ENCODE data around the gene DESI2.
A peak's percentile ranks its signal among the peaks of the same experiment; 100 is the strongest.
"Not testable (repeated sequence)": the region's sequence is repeated elsewhere in the genome, so short reads cannot be mapped to it uniquely, and the experiment has no call there.

Gene DESI2

DNA sequence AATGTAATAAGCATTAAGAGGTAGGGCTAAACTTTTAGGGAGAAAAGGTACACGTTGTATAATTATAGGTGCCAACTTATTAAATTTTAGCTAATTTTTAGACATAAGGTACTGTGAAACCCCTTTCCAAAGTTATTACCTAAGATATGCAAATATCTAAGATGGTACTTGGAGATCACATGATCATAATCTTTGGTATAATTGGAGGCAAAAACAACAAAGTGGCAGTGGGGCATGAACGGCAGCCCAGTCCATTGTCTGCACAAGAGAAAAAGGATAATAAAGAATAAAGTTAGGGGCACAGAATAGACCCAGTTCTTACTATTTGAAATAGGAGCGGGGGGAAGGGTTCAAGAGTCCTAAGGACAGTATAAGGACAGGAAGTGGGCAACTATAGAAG is 51.2 kb downstream of the DESI2 start:
- no peak for DNase-seq (ENCODE audit: low read depth in 3 of 3)

DNA sequence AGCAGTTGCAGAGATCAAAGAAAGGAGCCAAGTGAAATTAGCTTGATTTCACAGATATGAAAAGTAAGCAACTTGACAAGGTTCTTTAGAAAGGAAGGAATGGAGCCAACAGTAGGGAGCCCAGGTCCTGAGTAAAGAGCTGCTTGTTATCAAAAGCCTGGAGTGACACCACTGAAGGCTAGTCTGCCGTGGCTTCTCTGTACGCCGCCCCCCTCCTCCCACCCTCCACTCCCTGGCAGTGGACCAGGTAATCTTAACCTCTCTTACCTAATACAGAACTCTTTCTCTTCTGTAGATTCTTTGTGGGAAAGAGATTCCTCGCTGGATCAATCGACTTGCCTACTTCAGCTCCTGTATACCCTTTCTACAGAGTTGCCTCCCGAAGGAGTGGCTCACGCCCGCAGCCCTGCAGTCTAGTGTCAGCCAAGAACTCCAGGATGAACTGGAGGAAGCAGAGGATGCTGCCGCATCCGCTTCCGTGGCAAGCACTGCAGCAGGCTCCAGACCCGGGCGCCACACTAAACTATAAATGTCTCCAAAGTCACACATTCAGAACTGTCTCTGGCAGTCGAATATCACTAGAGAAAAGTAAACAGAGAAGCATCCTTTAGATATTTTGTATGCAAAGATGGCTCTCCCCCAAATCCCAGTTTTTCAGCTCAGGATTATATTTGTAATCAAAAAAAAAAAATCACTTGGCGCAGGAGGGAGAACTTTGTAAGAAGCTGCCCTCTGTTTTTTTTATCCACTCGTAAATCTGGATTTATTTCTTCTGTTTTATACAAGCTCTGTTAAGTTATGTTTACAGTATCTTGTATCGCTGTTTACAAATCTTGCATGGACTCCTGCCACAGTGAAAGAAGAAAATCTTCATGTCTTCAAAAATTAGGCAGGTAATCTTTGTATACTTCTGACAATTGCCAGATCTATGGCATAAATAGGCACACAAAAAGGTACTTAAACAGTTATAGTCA is 52.6 kb downstream of the DESI2 start:
- DNase-seq (ENCODE audit: low read depth in 3 of 3) = no peak

DNA sequence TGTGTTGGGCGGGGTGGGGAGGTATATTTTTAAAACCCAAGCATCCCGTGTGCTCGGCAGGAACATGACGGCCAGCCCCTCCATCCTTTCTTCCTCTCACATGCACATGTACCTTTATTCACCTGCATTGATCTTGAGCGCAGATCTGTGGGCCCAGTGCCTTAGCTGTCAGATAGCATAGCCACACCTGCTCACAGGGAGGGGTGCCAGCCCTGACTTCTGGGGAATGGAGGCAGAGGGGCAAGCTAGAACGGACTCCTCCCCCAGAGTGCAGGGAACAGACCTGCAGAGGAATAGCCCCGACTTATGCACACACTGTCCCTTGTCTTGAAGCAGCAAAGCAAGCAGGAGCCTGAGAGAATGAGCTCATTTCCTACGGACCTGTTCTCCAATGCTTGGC is 56.1 kb downstream of the DESI2 start:
- DNase-seq (ENCODE audit: low read depth in 3 of 3) = no peak

DNA sequence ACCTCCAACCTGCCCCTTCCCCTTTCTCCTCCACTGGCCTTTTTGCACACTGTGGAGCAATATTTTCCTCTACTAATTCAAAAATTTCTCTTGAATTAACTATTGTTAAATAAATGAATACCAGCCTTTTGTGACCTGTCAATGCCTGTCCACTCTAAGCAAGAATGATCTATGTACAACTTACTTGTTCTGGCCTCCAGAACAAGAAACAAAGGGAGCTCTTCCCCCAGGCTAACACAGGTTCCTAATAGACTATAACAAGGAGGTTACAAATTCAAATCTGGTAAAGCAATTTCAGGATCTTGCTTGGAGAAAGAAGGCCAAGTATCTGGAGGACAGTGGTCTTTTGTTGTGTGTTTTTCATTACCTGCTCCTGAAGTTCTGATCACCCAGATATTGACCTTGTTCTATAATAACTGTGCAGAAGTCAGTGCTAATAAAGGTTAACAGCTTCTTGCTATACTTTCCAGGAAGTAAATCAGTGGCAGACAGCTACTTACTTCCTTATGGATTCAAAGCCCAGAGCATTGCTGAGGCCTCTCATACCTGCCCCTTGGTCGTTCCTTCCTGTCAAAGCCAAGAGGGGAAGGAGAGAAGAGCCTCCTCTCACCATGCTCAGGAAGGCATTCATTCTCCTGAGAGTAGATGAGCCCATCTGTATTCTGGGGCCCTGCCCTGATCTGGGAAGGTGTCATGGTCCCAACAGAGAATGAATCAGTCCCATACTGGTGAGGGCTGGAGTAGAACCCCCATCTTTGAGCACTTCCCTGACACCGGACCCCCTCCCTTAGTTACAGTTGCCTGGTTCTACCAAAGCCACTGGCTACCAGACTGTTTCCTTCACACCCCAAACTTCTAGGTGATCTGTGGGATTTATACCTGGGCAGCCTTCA is 56.8 kb downstream of the DESI2 start:
- no peak for DNase-seq (ENCODE audit: low read depth in 3 of 3)

DNA sequence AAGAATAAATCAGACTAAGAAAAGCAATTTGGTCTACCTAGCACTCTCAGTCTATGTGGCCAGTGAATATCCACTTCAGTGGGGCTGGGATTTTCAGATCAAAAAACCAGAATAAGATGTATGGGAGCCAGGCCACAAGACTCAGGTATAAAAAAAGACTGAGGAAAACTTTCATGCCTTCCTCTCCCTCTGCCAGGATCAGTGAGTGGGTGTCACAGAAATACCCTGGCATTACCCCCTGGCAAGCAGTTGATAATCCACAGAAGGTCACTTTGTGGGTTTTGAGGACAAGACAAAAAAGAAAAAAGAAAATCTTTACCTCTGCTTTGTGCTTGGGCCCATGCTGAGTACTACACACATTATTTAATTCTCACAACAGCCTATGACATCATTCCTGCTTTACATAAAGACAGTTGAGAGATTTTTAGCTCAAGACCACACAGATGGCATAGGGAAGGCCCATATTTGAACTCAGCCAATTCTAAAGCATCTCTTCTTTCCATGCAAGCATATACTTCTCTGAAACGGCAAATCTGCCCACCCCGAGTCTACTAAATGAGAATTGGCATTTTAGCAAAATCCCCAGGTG is 57.6 kb downstream of the DESI2 start:
- no peak for DNase-seq (ENCODE audit: low read depth in 3 of 3)

DNA sequence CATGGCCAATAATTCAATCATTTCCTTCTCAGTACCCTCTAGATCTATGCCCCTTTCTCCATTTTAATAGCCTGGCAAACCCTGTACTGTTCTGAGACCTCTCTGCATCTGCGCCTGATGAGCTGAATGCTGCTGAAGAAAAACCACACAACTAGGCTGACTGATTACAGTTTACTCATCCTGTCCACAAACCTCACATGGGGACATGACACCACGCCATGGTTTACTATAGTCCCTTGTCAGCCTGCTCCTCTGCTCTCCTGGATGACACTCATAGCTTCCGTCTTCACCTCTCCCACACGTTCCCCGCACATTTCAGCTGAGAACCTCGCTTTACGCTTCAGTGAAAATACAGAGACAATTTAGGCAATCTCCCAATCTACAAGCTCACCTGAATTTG is 59.7 kb downstream of the DESI2 start:
- DNase-seq (ENCODE audit: low read depth in 3 of 3) = no peak

DNA sequence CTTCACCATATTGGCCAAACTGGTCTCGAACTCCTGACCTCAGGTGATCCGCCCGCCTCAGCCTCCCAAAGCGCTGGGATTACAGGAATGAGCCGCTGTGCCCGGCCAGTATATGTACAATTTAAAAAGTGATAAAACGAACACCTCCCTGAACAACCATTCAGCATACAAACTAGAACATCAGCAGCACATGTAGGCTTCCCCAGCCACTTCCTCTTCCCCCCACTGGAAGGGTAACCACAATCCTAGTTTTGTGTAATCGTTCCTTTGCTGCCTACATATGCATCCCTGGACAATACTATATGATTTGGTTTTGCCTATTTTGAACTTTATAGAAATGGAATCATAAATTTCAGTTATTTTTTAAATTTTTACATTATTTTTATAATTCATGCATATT is 60.4 kb downstream of the DESI2 start:
- DNase-seq (ENCODE audit: low read depth in 3 of 3) = no peak

DNA sequence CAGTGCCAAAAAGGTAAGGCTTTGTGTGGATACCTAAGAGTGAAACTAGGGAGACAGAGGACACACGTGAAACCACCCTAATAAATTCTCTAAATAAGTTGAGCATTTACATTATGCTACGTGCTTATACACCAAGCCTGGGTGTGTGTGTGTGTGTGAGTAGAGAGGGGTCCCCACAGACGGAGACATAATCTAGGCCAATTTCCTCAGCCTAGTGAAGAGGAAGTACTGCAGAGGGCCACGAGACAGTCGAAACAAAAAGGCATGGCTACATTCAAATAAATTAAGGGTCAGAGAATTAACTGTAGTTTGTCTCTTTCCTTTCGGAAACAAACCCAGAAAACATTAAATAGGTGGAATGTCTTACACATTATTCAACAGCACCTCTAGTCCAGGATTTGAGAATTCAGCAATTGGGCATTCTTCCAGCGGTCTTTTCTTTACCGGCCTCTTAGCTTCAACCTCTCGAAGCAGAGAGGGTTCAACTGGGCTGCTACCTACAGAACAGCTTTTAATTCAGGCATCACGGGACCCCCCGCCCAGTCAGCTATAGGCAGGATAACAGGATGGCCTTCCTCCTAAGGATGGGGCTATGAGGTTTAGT is 75.0 kb downstream of the DESI2 start:
- no peak for DNase-seq (ENCODE audit: low read depth in 3 of 3)

DNA sequence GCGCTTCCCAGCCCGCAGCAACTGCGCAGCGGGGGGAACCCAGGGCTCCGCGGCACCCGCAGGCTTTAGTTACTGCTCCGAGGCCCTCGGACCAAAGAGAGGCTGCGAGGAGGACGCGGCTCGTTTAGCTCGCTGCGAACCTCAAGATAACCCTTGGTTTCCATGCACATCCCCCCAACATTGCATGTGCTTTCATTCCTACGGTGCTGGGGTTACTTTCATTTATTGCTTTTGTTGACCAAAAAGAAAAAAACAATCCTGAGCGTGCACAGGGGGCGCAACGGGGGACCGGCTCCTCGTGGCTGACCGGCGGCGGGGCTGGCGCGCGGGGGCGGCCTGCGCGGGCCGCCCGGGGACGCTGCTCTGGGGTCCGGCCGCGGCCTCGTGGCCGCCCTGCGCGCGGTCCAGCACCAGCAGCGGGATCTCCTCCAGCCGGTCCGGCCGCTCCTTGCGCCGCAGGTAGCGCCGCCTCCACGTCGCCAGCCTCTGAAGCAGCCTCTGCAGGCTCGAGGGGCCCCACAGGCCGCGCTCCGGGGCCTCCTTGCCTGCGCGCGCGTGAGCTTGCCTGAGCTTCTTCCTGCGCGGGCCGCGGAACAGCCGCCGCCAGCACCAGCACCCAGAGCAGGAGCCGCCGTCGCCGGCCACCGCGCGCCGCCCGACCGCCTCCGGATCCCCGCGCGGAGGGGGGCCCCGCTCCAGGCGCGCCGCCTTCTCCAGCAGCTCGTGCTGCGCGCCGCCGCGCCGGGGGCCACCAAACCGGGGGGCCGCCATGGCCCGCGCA is 77.4 kb downstream of the DESI2 start:
- peak in 2 of 3 experiments; percentile 2 to 18 for DNase-seq (ENCODE audit: low read depth in 3 of 3)

DNA sequence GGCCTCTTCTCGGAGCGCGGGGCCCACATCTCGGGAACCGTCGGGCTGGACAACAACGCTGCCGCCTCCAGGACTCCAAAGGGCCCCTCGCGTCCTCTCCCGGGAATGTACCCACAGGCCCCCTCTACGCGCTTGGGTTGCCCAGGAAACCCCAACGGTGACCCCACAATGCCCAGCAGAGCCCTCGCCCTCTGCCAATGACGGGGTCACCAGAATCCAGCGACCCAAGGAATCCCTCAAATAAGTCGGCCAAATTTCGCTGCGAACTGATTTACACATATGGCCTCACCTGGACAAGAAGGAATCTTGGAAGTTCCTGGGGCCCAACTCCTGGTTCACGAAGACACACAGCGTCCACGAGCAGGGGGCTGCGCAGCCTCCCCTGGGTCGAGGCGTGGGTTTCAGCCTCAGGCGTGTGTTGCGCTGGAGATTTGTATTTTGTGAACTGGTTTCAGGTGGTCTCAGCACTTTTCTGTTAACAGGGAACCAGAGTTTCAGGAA is 78.1 kb downstream of the DESI2 start:
- DNase-seq (ENCODE audit: low read depth in 3 of 3) = no peak

DNA sequence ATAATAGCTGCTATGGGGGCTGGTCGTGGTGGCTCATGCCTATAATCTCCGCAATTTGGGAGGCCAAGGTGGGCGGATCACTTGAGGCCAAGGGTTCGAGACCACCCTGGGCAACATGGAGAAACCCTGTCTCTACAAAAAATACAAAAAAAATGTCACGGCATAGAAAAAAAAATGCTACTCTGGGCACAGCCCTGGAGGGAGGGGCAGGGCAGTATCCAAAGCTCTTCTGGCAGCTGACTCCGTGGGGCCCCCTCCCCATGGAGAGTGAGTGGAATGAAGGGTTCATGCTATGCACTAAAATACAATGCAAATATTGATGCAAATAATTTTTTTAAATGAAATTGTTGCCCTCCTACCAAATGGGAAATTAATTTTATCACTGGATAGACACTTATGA is 78.7 kb downstream of the DESI2 start:
- no peak for DNase-seq (ENCODE audit: low read depth in 3 of 3)

DNA sequence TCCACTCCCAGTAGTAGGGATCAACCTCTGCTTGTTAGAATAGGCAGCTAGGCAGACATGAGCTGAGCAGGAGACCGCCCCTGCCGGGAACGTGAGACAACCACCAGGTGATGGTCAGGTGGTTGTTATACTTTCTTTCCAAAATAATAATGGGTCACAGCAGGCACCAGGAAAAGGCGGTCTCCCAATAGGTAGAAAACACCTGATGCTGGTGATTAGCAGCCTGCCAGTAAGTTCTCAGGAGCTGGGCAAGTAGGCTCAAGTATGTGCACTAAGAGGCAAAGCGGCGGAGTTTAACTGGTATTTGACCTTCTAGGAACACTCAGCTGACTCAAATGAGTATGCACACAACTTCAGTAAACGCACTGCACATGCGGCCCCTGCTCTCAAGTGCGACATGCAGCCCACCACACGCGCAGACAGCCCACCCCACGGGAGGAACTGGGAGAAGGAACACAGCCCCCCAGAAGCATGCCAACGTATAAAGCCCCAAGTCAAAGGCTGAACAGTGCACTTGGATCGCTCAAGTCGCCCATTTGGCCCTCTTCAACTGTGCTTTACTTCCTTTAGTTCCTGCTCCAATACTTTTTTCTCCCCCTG is 80.0 kb downstream of the DESI2 start:
- DNase-seq (ENCODE audit: low read depth in 3 of 3) = no peak

DNA sequence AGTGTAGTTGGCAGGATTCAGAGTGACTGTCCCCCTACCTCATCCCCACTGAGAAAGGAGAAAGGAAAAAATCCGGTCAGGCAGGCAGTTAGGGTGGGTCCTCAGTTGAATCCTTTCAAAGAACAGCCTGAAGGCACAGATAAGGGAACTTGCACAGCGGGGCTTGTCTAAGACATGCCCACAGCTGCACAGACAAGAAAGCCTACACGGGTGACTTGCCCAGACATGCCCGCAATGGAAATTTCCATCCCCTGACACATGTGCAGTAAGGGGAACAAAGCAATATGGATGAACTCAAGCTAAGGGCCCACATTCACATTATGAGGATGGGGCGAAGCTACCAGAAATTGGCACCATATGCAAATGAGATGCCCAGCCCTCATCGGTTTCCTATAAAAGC is 82.5 kb downstream of the DESI2 start:
- no peak for DNase-seq (ENCODE audit: low read depth in 3 of 3)

DNA sequence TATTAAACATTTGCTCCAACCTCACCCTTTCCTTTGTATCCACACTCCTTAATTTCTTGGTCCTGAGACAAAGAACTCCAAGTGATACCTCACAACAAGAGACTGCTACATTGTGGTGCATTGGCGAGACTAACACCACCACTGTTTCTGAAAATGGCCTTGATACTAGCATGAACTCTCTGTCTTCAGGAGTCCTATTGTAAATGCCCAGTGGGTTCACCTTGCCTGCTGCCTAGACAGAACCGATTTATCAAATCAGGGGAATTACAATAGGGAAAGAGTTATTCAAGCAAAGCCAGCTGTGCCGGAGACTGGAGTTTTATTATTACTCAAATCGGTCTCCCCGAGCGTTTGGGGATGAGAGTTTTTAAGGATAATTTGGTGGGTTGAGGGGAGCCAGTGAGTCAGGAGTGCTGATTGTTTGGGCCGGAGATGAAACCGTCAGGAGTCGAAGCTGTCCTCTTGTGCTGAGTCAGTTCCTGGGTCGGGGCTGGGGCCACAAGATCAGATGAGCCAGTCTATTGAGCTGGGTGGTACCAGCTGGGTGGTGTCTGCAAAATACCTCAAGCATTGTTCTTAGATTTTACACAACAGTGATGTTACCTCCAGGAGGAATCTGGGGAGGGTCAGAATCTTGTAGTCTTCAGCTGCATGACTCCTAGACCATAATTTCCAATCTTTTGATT is 83.1 kb downstream of the DESI2 start:
- no peak for DNase-seq (ENCODE audit: low read depth in 3 of 3)

DNA sequence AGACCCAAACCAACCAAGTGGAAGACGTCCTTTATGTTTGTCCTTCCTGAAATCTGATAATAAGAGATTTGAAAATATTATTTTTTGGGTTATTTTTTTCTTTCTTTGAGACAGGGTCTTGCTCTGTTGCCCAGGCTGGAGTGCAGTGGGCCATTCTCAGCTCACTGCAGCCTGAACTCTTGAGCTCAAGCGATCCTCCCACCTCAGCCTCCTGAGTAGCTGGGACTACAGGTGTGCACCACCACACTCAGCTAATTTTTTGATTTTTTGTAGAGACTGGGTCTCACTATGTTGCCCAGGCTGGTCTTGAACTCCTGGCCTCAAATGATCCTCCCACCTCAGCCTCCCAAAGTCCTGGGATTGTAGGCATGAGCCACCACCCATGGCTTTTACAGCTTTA is 86.2 kb downstream of the DESI2 start:
- not testable (repeated sequence) for DNase-seq (ENCODE audit: low read depth in 3 of 3)

DNA sequence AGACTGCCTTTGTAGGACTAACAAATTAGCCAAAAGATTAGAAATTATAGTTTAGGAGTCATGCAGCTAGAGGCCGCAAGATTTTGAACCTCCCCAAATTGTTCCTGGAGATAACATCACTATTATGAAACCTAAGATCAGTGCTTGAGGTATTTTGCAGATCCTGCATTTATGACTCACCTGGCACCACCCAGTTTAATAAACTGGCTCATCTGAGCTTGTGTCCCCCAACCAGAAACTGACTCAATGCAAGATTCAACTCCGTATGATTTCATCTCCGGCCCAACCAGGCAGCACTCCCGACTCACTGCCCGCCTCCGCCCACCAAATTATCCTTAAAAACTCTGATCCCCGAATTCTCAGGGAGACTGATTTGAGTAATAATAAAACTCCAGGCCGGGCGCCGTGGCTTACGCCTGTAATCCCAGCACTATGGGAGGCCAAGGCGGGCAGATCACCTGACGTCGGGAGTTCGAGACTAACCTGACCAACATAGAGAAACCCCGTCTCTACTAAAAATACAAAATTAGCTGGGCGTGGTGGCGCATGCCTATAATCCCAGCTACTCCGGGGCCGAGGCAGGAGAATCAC is 87.2 kb downstream of the DESI2 start:
- not testable (repeated sequence) for DNase-seq (ENCODE audit: low read depth in 3 of 3)

DNA sequence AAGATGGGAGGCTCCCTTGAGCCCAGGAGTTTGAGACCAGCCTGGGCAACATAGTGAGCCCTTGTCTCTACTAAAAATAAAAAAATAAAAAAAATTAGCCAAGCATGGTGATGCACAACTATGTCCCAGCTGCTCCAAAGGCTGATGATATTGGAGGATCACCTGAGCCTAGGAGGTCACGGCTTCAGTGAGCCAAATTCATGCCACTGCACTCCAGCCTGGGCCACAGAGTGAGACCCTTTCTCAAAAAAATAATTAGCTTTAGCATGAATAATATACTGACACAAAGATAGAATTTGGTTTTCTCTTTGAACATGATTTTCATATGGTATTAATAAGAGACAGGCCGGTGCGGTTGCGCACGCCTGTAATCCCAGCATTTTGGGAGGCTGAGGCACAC is 88.8 kb downstream of the DESI2 start:
- DNase-seq (ENCODE audit: low read depth in 3 of 3) = no peak

DNA sequence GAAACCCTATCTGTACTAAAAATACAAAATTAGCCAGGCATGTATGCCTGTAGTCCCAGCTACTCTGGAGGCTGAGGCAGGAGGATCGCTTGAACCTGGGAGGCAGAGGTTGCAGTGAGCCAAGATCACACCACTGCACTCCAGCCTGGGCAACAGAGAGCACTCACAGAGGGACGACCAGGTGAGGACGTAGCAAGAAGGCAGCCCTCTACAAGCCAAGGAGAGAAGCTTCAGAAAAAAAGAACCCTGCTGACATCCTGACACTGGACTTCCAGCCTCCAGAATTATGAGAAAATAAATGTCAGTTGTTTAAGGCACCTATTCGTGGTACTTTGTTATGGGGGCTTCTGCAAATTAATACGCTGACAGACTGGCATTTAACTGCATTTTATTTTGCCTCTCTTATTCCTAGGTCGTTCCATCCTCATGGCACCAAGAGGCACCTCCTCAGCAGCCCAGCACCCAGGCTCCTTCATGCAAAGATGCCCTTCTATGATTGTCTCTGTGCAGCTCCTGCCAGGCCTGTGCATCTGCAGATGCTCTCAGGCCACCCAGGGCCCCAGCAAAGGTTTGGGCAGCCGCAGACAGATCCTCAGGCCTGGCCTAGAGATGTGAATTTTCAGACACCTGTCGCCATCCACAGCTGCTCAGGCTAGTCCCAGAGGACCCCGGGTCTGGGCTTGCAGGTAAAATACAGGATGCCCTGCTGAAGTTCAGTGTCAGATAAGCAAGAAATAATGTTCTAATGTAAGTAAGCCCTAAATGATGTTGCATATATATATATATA is 96.5 kb downstream of the DESI2 start:
- DNase-seq (ENCODE audit: low read depth in 3 of 3) = no peak

All from stimulated activated CD4-positive, alpha-beta T cell treated with anti-CD3 and anti-CD28 coated beads, TNF-alpha, amount 100 ng/mL, for 4 hours (primary cell).